Measurements from ENCODE around the gene SFTA2. TPM values are rescaled to one million over a fixed set of nuclear protein-coding genes. Genes with fewer than 3 reads are reported as not detected.

Gene SFTA2
- total and polyA plus RNA-seq, 2 experiments from 2014 or later: 0.86 TPM; not detected in 1

DNA sequence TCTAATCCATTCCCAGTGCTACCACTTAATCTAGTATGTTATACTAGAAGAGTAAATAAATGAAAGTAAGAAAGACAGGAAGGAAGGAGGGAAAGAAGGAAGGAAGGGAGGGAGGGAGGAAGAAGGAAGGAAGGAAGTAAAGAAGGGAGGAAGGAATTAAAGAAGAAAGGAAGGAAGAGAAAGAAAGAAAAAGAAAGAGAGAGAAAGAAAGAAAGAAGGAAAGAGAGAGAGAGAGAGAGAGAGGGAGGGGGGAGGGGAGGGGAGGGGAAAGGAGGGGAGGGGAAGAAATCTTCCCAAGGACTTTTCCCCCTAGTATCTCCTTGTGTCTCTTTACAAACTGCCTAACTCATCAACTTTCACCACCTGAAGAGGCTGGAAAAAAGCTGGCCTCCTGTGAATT lies 30.7 kb upstream of the SFTA2 start:
- TF ChIP-seq, protein P1, sequence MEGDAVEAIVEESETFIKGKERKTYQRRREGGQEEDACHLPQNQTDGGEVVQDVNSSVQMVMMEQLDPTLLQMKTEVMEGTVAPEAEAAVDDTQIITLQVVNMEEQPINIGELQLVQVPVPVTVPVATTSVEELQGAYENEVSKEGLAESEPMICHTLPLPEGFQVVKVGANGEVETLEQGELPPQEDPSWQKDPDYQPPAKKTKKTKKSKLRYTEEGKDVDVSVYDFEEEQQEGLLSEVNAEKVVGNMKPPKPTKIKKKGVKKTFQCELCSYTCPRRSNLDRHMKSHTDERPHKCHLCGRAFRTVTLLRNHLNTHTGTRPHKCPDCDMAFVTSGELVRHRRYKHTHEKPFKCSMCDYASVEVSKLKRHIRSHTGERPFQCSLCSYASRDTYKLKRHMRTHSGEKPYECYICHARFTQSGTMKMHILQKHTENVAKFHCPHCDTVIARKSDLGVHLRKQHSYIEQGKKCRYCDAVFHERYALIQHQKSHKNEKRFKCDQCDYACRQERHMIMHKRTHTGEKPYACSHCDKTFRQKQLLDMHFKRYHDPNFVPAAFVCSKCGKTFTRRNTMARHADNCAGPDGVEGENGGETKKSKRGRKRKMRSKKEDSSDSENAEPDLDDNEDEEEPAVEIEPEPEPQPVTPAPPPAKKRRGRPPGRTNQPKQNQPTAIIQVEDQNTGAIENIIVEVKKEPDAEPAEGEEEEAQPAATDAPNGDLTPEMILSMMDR (IDR thresholded peaks at IDR 0.05; ENCODE audit: low read depth, low read length): no peak
- no peaks in the 10 kb centered on the region for H3K27me3 ChIP-seq
- H3K27ac ChIP-seq: no peak overlapping the region
- no peak for DNase-seq (ENCODE audit: low read depth in 1 of 2, low spot score in 1 of 2)
- no peak overlapping the region for H3K4me3 ChIP-seq
- no peaks in the 10 kb centered on the region for H3K9me3 ChIP-seq (ENCODE audit: low read depth)
- no peaks in the 10 kb centered on the region for H3K36me3 ChIP-seq
- no peaks in the 10 kb centered on the region for H3K4me1 ChIP-seq (ENCODE audit: low read depth)

DNA sequence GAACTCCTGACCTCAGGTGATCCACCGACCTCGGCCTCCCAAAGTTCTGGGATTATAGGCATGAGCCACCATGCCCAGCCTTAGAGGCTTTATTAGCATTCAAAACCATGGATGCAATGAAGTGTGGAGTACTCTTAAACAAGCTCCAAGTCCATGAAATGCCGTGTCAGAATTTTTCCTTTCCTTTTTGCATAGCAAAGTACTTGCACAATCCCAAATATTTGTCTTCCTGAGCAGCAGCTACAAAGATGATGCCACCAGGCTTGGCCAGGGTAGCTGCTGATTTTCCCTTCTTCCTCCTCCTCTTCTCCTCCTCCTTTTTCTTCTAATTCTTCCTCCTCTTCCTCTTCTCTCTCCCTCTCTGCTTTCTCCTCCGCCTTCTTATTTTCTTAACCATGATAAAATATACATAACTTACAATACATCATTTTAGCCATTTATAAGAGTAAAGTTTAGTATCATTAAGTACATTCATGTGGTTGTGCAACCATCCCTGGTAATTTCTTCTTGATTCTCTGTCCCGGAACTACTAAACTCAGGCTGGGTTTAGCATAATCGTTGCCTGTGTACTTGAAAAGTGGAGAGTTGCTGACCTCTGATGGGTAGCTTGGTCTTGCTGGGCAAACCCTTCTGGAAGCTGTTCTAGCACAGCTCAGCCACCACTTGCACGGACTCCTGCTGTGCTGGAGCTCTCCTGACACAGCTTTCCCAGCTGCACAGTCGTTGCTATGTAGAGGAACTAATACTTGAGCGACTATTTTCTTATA lies 29.1 kb upstream of the SFTA2 start:
- peak in 1 of 2 donors; percentile 39 for DNase-seq (ENCODE audit: low read depth in 1 of 2, low spot score in 1 of 2)
- Histone ChIP-seq H3K4me1 (ENCODE audit: low read depth) (no peaks in the 10 kb centered on the region), H3K27ac (no peak overlapping the region), H3K9me3 (ENCODE audit: low read depth) (no peaks in the 10 kb centered on the region), H3K27me3 (peaks cover 6% of the 10 kb centered on the region), H3K4me3 (no peak overlapping the region), H3K36me3 (no peaks in the 10 kb centered on the region)
- TF ChIP-seq, protein P1 (IDR thresholded peaks at IDR 0.05; ENCODE audit: low read depth, low read length): no peak

DNA sequence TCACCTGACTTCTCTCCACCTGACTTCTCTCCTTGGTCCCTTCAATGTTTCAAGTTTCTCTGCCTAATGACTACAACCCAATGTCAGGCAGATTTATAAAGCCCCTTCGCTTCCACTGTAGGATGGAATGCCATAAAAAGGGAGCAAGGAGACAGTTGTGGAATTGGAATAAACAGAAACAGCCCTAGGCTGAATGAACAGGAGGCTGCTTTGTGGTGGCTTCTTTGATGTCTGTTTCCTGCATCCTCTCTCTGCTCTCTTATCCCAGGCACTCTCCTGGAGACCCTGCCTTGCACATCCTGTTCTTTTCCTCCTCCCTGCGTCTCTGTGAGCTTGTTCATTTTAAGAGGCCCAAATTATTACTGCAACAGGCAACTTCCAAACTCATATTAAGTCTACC lies 25.7 kb upstream of the SFTA2 start:
- peaks cover 6% of the 10 kb centered on the region for H3K27me3 ChIP-seq
- no peaks in the 10 kb centered on the region for H3K9me3 ChIP-seq (ENCODE audit: low read depth)
- peaks cover 7% of the 10 kb centered on the region for H3K4me1 ChIP-seq (ENCODE audit: low read depth)
- TF ChIP-seq, protein P1 (IDR thresholded peaks at IDR 0.05; ENCODE audit: low read depth, low read length): no peak
- no peaks in the 10 kb centered on the region for H3K36me3 ChIP-seq
- DNase-seq (ENCODE audit: low read depth in 1 of 2, low spot score in 1 of 2): no peak
- H3K27ac ChIP-seq: no peak overlapping the region
- H3K4me3 ChIP-seq: no peak overlapping the region

DNA sequence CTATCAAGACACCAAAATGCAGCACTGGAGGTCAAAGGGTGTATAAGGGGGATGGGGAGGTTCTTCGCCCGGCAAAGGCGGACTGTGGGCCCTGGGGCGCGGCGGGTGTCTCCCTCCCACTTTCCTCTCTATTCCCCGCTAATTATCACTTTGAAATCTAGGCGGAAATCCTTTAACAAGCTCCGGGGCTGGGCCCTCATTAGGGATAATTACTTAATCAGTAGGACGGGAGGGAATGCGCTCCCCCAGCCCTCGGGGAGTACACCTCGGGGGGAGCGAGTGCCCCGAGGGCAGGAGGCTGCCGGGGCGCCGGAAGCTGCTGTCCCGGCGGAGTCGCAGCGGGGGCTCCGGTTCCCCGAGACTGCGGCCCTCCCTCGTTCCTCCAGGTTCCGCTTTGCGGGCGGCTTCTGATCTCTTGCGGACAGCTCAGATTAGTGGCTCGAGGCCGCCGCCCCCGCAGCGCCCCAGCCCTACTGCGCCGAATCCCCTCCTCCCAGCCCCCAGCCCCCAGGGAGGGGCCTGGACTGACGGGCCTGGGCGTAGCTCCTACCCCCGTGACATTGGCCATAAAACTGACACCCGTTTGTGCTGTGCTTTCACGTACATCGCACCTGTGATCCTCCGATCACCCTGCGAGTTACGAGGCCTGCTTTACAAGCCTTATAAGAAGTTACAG lies 23.5 kb upstream of the SFTA2 start:
- DNase-seq (ENCODE audit: low read depth in 1 of 2, low spot score in 1 of 2): peak; percentile 36 to 65
- peak overlapping the region; percentile 12 for H3K4me3 ChIP-seq
- TF ChIP-seq, protein P1 (IDR thresholded peaks at IDR 0.05; ENCODE audit: low read depth, low read length): no peak
- no peaks in the 10 kb centered on the region for H3K9me3 ChIP-seq (ENCODE audit: low read depth)
- H3K36me3 ChIP-seq: no peaks in the 10 kb centered on the region
- peaks cover 6% of the 10 kb centered on the region for H3K27me3 ChIP-seq
- H3K27ac ChIP-seq: no peak overlapping the region
- H3K4me1 ChIP-seq (ENCODE audit: low read depth): peaks cover 7% of the 10 kb centered on the region

DNA sequence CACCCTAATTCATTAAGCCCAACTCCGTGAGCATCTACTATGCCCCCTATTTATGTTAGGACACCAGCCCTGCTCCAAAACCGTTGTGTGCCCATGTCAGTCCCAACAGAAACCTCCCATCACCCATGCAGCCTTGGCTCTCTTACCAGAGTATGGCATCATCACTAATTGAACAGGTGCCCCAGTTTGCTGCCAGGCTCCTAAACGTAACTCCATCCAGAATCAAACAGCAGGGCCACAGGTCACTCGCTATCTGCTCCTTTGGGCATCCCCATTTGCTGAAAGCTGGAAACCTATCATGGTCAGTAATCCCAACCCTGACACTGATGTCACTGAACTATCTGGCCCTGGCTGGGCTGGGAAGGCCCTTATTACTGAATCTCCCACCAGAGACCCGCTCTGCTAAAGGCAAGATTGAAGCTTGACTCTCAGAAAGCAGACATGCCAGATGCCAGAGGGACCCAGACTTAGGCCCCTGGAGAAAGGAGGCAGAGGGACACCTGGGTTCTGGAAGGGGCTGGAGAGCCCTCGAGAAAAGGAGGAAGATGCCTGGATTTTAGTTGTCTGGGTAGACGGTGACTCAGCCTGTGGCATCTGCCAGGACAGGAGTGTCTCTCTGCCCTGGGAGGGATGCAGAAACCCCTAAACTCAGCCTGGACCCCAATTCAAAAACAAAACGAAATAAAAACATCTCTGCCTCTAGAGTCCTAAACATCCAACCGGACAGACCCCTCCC lies 22.8 kb upstream of the SFTA2 start:
- Histone ChIP-seq H3K4me3 (peak overlapping the region; percentile 12), H3K36me3 (no peaks in the 10 kb centered on the region), H3K27ac (no peak overlapping the region), H3K4me1 (ENCODE audit: low read depth) (peaks cover 7% of the 10 kb centered on the region), H3K9me3 (ENCODE audit: low read depth) (no peaks in the 10 kb centered on the region), H3K27me3 (peaks cover 6% of the 10 kb centered on the region)
- DNase-seq (ENCODE audit: low read depth in 1 of 2, low spot score in 1 of 2): no peak
- TF ChIP-seq, protein P1 (IDR thresholded peaks at IDR 0.05; ENCODE audit: low read depth, low read length): no peak
